Activated CD4-positive, alpha-beta T cell treated with anti-CD3 and anti-CD28 coated beads, Interleukin-2, amount 50 U/mL, for 16 hours (primary cell): Measurements from ENCODE around the gene ZNF407.
"Not testable (repeated sequence)": the region's sequence is repeated elsewhere in the genome, so short reads cannot be mapped to it uniquely, and the experiment has no call there.

Experiments
- DNase-seq: peaks from one replicate; pipeline ENCODE4 v3.0.0-alpha.2; 2020

ZNF407 gene

DNA sequence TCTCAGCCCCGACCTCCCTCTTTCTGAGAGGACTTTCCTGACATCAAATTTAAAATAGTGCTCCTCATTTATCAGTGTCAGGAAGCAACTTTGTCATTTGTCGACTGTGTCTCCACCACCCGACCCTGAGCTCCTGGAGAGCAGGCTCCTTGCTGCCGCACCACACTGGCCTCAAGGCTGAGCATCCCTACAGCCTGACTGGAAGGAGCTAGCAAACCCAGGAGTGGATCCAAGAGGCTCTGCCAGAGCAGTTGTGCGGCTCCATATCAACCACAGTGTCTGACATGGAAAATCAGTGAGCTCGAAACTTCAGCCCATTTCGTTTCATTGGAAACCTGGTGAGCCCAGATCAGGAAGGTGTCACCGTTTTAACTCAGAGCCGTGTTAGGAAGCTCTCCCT lies 486.1 kb downstream of the ZNF407 start:
- DNase-seq = no peak

DNA sequence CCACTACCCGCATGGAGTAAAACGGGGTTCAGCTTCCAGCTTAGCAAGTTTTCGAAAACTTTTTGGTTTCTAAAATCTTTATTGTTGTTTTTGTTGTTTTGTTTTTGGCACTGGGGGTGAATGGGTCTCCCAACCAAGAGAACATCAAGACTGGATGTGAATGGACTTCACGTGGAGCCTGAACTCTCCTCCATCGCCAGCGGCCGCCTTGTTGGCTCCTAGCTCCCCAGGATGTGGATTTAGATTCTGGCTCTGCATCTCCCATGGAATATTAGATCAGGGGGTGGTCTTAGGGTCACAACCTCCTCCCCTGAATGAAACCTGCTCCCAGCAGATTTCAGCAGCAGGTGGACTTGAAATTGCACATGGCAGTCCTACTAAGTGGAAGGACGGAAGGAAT lies 488.0 kb downstream of the ZNF407 start:
- not testable (repeated sequence) for DNase-seq

DNA sequence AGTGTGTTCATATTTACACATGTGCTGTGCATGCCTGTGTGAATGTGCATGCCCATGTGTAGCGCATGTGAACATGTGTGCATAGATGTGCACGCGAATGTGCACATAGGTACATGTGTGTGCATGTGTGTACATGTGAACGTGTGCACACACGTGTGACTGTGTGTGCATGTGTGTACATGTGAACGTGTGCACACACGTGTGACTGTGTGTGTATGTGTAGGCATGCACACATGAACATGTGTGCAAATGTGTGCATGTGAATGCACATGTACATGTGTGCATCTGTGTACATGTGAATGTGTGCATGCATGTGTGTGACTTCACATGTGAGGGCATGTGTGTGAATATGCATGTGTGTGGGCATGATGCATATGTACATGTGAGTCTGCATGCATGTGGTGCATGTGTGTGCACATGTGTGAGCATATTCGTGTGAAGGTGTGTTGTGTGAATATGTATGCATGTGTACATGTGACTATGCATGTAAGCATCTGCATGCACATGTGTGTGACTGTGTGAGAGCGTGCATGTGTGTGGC lies 488.9 kb downstream of the ZNF407 start:
- DNase-seq = no peak

DNA sequence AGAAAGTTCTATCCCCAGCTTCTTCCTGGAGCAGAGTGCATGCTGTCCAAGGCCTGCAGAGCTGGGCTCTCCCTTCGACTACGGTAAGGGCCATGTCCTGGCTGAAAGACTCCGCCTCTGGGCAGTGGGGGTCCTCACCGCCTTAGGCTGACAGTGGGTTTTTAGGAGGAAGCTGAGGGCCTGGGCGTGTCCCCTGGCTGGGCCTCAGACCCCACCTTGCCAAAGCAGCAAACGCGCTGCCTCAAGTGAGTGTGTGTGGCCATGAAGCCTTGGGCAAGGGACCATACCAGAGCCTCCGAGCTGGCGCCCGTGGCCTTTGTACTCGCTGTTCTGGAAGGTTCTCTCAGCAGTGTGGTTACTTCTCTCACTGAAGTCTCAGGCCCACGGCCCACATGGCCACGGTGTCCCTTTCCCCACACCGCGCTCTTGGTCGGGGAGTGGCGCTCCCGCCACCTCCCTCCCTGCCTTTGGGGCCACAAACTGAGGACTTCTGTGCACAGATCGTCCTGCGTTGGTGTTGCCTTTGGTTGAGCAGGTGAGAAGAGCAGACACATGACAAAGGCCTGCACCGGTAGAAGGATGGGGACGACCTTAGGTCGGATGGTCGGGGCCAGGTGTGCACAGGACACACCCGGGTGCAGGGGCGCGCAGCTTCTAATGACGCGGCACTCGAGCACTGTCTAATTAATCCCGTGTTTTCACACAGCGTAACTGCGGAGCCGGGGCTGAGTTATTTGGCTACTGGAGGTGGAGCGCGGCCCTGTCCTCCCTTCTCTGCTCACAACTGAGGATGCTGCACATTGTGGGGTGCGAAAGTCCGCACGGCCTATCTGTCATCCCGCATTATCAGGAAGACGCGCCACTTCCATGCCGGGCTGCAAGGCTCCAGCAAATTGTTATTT lies 489.7 kb downstream of the ZNF407 start:
- no peak for DNase-seq

DNA sequence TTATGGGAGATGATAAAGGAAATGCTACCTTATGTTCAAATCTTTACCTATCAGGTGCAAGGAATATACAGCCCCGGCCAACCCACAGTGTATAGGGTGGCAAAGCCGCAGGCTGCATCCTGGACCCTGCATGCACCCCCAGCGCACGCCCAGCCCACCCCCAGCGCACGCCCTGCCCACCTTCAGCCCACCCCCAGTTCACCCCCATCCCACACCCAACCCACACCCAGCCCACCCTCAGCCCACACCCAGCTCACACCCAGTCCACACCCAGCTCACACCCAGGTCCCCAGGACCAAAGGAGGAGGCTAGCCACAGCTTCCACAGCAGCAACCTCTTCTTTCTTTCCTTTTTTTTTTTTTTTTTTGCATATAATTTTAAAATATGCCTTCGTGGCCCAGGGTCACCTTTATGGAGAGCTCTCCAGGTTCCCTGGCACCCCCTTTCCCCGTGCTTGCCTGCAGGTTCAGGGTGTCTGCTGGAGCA lies 490.4 kb downstream of the ZNF407 start:
- DNase-seq = no peak

DNA sequence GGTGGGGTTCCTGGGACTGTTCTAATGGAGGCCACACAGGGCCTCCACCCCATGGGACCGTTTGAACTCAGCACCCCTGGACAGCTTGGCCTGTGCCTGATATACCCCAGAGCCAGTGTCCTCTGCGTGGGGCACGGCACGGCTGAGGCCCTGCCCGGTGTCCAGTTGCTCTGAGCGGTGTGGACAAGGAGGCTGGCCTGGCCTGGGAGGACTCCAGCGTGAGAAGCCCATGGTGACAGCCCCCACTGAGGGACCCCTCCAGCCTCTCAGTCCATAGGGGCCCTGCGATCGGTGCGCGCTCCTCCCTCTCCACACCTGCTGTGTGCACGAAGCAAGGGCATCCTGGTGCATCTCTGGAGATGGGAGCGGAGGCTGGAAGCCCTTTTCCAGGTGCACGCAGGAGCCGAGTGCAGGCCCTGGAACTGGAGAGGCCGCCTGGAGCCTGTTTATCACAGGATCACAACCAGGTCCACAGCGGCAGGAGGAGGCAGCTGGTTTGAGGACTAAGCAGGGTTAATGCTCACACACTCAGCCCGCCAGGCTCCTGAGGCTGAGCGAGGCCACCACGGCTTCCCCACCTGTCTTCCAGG lies 491.0 kb downstream of the ZNF407 start:
- no peak for DNase-seq

DNA sequence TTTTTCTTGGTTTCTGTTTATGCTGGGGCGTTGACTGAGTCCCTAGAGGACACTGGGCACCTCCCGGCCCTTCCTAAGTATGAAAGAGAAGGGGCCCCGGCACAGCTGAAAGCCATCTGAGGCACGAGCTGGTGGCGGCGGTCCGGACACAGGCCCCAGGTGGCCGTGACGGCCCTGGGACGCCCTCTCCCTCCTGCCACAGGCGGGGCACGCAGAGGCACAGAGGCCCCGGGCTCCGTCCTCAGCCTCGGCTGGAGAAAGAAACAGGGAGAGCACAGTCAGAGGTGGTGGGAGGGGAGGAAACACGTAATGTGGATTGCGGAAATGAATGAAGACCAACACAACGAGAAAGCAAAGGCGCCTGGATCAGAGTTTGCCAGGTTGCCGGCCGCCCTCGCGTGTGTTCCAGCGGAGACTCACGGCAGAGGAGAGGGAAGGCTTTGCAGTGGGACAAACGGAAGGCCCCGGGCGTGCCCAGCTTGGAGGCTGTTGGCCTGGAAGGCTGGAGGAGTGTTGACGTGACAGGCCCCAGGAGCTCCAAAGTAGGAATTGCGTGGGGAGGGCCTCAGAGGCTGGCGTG lies 492.2 kb downstream of the ZNF407 start:
- no peak for DNase-seq

DNA sequence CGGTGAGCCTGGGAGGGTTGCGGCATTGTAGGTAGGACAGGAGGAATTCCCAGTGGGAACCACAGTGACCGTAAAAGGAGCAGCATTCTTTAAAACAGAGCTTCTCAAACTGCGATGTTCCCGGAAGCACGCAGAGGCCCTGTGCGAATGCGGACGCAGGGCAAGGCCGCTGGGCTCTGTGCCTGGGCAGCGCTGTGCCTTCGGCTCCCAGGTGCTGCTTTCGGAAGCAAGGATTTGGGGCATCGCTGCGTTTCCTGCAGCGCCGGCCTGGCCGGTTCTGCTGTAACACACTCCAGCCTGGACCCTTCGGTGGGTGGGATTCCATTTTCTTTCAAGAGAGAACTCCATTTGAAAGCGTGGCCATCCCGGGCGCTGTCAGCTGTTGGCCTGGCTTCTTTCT lies 492.7 kb downstream of the ZNF407 start:
- DNase-seq = no peak

DNA sequence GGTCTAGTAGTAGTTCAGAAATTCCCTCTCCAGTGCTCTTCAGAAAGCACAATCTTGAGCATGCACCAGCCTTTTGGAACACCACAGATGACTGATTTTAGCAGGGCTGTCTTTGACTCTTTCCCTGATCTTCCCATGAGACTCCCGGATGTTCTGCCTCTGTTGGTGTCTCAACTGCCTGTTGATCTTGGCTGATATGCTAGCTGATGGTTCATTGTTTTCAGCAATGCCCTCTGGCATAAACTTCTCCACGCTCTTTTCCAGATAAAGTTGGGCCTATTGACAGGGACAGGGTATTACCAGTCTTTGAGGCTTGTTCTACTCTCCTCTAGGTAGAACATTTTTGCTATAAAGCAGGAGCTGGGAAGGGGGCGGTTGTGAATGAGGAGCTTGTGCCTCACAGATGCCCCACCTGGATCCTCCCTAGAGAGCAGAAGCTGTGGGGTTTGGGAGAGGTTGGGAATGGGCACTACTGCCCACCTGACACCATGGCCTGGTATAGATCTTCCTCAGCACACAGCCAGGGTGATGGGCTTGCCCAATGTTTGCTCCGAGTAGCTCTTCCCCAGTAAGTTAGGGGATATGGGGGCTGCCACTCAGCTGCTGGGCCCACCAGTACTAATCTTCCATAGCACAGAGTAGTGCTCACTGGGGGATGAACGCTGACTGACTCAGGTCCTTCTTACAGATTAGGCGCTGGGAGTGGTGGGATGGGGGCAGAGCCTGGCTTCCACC lies 500.0 kb downstream of the ZNF407 start:
- DNase-seq = no peak

DNA sequence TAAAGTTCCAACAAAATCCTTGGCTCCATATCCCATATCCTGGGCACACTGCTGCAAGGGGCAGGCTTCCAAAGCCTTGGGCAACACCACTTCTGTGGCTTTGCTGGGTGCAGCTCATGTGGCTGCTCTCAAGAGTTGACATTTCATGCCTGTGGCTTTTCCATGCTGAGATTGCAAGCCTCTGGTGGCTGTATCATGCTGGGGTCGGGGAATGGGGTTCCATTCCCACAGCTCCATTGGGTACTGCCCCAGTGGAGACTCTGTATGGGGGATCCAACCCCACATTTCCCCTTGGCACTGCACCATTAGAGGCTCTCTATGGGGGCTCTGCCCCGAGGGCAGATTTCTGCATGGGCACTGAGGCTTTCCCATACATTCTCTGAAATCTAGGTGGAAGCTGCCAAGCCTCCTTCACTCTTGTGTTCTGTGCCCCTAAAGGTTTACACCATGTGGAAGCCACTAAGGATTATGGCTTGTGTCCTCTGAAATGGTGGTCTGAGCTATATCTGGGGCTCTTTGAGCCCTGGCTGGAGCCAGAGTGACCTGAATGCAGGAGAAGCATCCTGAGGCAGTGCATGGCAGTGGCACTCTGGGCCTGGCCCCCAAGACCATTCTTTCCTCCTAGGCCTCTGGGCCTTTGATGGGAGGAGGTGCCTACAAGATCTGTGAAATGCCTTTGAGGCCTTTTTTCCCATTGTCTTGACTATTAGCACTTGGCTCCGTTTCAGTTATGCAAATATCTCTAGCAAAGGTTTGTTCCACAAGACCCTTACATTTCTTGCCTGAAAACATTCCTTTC lies 503.4 kb downstream of the ZNF407 start:
- DNase-seq = no peak

DNA sequence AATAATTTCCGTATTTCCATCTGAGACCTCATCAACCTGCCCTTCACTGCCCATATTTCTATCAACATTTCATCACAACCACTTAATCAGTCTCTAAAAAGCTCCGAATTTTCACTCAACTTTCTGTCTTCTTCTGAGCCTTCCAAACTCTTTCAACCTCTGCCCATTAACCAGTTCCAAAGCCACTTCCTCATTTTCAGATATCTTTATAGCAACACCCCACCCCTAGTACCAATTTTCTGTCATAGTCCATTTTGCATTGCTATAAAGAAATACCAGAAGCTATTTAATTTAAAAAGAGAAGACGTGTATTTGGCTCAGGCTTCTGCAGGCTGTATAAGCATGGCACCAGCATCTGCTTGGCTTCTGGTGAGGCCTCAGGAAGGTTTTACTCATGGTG lies 504.2 kb downstream of the ZNF407 start:
- no peak for DNase-seq

DNA sequence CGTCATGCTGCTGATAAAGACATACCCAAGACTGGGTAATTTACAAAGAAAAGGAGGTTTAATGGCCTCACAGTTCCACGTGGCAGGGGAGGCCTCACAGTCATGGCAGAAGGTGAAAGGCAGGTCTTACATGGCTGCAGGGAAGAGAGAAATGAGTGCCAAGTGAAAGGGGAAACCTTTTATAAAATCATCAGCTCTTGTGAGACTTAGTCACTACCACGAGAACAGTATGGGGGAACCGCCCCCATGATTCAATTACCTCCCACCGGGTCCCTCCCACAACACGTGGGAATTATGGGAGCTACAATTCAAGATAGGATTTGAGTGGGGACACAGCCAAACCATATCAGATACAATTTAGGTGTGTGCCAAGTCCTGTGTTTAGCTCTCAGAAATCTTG lies 506.4 kb downstream of the ZNF407 start:
- not testable (repeated sequence) for DNase-seq

DNA sequence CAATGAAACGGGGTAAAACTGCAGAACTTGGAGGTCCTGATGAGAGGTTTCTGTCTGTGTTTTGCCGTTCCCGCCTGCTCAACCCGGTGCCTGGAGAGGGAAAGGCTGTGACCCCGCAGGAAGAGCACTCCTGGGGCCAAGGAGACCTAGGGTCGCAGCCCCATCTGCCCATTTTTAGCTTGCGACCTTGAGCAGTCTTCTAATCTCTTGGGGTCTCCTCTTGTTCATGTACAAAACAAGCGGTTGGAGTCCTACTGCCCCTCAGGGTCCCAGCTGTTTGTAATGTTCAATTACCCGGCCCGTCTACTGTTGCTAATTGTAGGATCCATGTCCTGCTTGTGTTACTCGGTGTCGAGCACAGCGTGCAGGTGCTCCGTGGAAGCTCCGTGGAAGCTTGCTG lies 506.8 kb downstream of the ZNF407 start:
- DNase-seq = no peak

DNA sequence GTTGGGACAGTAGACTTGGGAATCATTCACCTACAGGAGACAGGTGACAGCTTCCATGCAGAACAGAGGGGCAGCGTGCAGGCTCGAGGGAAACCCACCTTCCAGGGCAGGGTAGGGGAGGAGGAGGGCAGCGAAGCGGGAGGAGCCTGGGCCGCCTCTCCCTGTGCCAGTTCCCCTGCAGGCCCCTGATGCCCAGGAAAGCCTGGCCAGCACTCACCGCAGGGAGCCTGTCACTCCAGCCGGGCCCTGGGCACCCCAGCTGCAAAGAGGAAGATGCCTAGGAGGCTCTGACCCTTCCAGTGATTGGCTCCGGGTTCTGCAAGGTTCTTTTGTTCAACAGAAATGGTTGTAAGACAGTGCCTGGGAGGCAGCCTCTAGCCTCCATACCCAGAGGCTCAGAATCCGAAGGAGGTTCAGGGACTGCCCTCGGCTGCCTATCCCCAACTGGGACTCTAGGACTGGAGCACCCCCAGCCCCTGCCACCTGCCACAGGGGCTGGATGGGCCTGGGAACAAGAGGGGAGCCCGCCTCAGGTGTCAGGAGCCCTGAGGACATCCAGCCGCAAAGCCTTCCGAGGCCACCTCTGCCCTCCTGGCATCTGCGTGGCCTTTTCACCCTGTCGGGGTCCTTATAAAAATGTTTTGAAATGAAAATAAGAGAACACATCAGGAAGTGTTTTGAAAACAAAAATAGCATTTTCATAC lies 508.0 kb downstream of the ZNF407 start:
- DNase-seq = no peak

DNA sequence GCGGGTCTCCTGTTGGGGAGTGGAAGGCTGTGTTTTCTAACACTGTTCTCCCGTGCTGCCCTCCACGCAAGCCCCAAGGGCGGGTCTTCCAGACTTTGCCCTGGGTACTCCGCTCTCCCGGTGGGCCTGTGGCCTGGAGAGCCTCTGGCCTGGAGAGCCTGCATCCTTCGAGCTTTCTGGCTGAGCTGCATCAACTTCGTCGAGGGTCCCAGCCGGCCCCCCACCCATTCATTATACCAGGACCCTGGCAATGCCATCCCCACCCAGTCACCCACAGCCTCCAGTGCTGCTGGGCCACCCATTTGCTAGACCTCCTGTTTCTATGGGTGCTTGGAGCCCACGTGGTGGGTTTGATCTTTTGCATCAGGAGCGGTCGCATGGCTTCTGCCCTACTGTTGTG lies 509.1 kb downstream of the ZNF407 start:
- DNase-seq = no peak

DNA sequence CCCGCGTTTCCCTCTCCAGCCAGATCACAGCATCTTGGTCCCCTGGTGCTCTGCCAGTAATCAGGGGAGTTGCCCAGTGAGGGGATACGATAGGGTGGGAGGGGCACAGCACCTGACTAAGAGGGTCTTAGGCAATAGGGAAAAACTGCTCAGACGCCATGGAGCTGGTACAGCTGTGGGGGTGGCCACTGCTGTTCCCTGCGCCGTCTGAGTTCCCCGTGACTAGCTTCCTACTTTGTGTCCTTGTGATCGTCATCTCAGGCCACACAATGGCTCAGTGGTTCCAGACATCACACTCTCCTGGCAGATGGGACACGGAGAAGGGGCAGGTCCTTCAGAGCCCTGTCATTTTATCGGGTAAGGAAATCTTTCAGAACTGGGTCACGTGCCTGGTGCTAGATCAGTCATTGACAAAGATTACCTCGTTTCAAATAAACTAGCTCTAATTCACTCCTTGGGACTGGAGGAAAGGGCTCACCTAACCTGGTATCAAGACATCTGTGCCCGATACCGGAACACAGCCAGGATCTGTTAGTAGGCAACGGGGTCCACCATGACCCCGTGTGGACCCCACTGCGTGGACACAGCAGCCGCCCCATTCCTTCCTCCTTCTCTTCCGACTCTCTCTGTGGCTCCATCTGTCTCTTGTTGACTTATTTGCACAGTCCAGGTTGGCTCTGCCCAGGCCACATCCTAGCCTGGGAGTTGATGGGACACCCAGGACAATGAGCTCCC lies 509.7 kb downstream of the ZNF407 start:
- DNase-seq = no peak

DNA sequence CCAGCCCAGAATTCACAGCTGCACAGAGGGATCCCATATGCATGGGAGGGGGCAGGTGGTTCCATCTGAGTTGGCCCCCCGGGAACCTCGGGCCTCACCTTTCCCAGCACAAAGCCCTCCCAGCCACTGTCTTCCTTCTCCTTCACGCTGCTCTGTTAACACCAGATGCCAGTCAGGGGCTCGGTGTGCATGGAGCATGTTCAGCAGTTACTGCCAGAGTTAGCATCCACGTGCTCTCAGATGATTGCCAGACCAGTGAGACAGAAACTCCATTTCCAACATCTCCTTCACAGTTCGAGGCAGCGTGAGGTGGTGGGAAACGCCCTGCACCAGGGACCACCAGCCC lies 510.2 kb downstream of the ZNF407 start:
- no peak for DNase-seq

DNA sequence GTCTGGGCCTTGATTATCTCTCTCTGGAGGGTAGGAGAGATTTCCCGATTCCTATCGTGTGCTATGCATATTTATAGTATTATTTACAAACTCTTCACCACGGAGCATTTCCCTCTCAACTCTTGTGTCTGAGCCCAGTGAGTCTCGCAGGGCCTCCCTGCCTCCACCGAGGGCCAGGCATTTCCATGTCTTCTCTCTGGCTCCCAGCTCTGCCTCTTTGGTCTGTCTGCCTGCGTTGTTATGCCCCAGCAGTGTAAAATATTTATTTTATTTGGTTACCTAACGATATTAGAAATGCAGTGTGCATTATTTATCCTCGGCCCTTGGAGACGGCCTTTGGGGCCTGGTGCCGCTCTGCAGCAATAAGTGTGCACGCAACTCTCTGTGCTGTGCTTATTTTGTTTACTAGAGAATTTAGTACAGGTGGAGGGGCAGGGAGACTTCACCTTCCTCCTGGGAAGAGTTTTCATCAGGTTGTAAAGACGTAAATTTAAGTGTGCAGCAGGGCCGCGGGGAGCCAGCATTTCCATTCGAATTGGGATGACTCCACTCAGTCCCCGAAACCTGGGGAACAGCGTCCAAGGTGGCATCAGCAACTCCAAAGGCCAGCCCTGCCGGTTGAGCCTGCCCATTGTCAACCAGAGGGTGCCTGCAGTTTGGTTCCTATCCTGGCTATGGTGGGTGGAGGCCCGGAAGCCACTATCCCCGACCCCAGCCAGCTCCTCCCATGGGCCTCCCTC lies 511.1 kb downstream of the ZNF407 start:
- no peak for DNase-seq

DNA sequence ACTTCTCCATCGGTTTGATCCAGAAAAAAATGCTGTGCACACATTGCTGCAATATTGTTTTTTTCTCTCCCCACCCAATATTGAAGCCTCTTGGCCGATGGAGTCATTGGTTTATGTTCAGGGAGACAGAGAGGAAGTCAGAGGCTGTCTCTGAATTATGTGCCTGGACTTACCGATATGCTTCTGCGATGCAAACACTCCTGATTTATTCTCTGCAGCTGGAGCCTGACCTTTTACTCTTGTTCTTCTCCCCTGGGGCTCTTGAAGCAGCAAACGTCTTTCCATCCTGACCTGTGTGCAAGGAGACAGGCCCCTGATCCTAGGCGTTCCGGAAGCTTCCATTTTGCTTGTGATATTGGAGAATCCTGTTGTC lies 511.6 kb downstream of the ZNF407 start:
- DNase-seq = no peak

DNA sequence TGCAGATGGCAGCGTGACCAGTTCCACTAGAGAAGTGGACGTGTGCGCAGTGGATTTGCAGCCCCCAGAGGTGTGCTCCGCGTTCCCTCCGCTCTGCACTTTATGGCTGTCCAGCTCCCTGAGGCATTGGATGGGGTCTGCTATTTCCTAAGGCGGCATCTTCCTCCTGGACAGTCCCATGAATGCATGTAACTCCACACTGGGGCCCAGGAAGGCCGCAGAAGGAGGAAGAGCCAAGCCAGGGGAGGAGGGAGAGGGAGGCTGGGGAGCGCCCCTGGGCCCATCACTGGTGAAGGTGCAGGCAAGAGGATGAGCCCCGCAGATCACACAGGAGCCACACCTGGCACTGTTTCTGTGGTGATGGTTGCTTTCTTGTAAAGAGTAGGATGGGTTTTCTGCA lies 512.1 kb downstream of the ZNF407 start:
- no peak for DNase-seq
